Activated T-cell treated with anti-CD3 and anti-CD28 coated beads for 24 hours (primary cell): Measurements from ENCODE around the gene CORIN.
"Not testable (repeated sequence)": the region's sequence is repeated elsewhere in the genome, so short reads cannot be mapped to it uniquely, and the experiment has no call there.

Experiments used
- DNase-seq: peaks from one replicate; pipeline ENCODE4 v3.0.0-alpha.2; 2020; ENCODE audit warnings: low read depth

The CORIN gene

GRCh38 chr4:47566969-47567368 is 270.9 kb downstream of the CORIN start:
- DNase-seq: no peak

GRCh38 chr4:47566566-47566965 is 271.3 kb downstream of the CORIN start:
- no peak for DNase-seq

GRCh38 chr4:47562297-47562696 is 275.6 kb downstream of the CORIN start:
- DNase-seq: no peak

GRCh38 chr4:47561331-47561730 is 276.5 kb downstream of the CORIN start:
- DNase-seq: no peak

GRCh38 chr4:47560682-47561081 is 277.2 kb downstream of the CORIN start:
- no peak for DNase-seq

- DNase-seq: no peak
These were observed 280.6 kb downstream of the CORIN start for GRCh38 chr4:47557255-47557654.

GRCh38 chr4:47555920-47556319 is 281.9 kb downstream of the CORIN start:
- not testable (repeated sequence) for DNase-seq

- no peak for DNase-seq
These were observed 284.3 kb downstream of the CORIN start for GRCh38 chr4:47553329-47554125.

- no peak for DNase-seq
These were observed 286.2 kb downstream of the CORIN start for GRCh38 chr4:47551682-47552081.

GRCh38 chr4:47550899-47551548 is 286.8 kb downstream of the CORIN start:
- DNase-seq: no peak

GRCh38 chr4:47550357-47550756 is 287.5 kb downstream of the CORIN start:
- DNase-seq: not testable (repeated sequence)
